K562 (cell line): ENCODE measurements around the gene UPF2. TPM values are rescaled to one million over a fixed set of nuclear protein-coding genes. Genes with fewer than 3 reads are reported as not detected.

ENCODE experiments used
- EP400 ChIP-seq: fragments of 450-650 bp; IDR thresholded peaks from 2 replicates; pipeline ENCODE4 v1.6.1; 2017; ENCODE audit warnings: antibody characterized with exemption, mild to moderate bottlenecking, moderate library complexity
- FOXJ3 ChIP-seq: sonication (generic); formaldehyde crosslinking; IDR thresholded peaks from 2 replicates; pipeline ENCODE4 v1.4.0; 2020; ENCODE audit warnings: mild to moderate bottlenecking, missing genetic modification reagents
- GTF2F1 ChIP-seq: IDR thresholded peaks from 2 replicates; pipeline ENCODE4 v1.6.1; 2011; ENCODE audit warnings: low read depth, low read length, improper control_type of control experiment
- HMG20A ChIP-seq: fragments of 450-650 bp; formaldehyde crosslinking; conservative IDR thresholded peaks from 2 replicates; pipeline ENCODE4 v1.4.0; 2020; ENCODE audit warnings: mild to moderate bottlenecking, mixed read lengths
- HNRNPH1 ChIP-seq: fragments of 200-400 bp; formaldehyde crosslinking; optimal IDR thresholded peaks from 2 replicates; pipeline ENCODE3; 2017; ENCODE audit warnings: low read depth, mild to moderate bottlenecking, low read length, moderate library complexity
- MXI1 ChIP-seq: IDR thresholded peaks from 2 replicates; pipeline ENCODE4 v1.6.1; 2011; ENCODE audit warnings: low read depth, mild to moderate bottlenecking, improper control_type of control experiment, low read length
- NFXL1 ChIP-seq: fragments of 450-650 bp; formaldehyde crosslinking; IDR thresholded peaks from 2 replicates; pipeline ENCODE4 v1.4.0; 2021; ENCODE audit warnings: mild to moderate bottlenecking
- PTTG1 ChIP-seq: fragments of 450-650 bp; IDR thresholded peaks from 2 replicates; pipeline ENCODE4 v1.6.1; 2016; ENCODE audit warnings: low read depth, mild to moderate bottlenecking, missing genetic modification characterization, missing compliant biosample characterization
- ZNF133 ChIP-seq: fragments of 250-450 bp; sonication (Bioruptor Pico); IDR thresholded peaks from 2 replicates; pipeline ENCODE4 v1.4.0; 2020; ENCODE audit warnings: mild to moderate bottlenecking
- ZNF175 ChIP-seq: fragments of 200-800 bp; sonication (Bioruptor generic); IDR thresholded peaks from 2 replicates; pipeline ENCODE4 v1.6.1; 2016; ENCODE audit warnings: low read depth, mild to moderate bottlenecking, missing genetic modification characterization, missing compliant biosample characterization
- ZNF586 ChIP-seq: fragments of 450-650 bp; formaldehyde crosslinking; conservative IDR thresholded peaks from 2 replicates; pipeline ENCODE4 v1.4.0; 2020; ENCODE audit warnings: mild to moderate bottlenecking, moderate library complexity
- ZNF830 ChIP-seq: fragments of 250-450 bp; sonication (Bioruptor Pico); IDR thresholded peaks from 2 replicates; pipeline ENCODE4 v1.5.0; 2021; ENCODE audit warnings: mild to moderate bottlenecking
- polyA plus RNA-seq, 8 experiments: library from polyadenylated mRNA; depleted of rRNA in 4 of 8; stranded (reverse) in 5 of 8; unstranded in 3 of 8; fragments of >200 nt; fragmentation: Nextera tagmentation in 2 of 8; fragmentation: Illumina TruSeq in 1 of 8; extraction: Ambion mirVana in 2 of 8; extraction: Trizol in 1 of 8; gene quantifications; 2 replicates each; pipeline versions ENCODE4 v1.2.1 to v1.2.3, GENCODE V29; 2011 to 2014; ENCODE audit warnings: inconsistent platforms in 1 of 8, missing spikeins in 1 of 8
- total RNA-seq, 7 experiments: library from RNA; depleted of rRNA in 6 of 7; stranded (reverse); fragments of >200 nt in 6 of 7; fragmentation: Illumina TruSeq in 2 of 7; extraction: Trizol in 2 of 7; gene quantifications; 2 replicates each; pipeline versions ENCODE4 v1.2.1 to v1.2.3, GENCODE V29; 2011 to 2021; ENCODE audit warnings: low replicate concordance in 1 of 7
- TF ChIP-seq, protein P1 (sequence below): fragments of 250-450 bp; sonication (Bioruptor Pico); IDR thresholded peaks from 2 replicates; pipeline ENCODE4 v1.6.1; 2021; ENCODE audit warnings: mild to moderate bottlenecking
- TF ChIP-seq, protein P2 (sequence below): fragments of 450-650 bp; IDR thresholded peaks from 2 replicates; pipeline ENCODE4 v1.6.1; 2016; ENCODE audit warnings: mild to moderate bottlenecking, moderate library complexity
- TF ChIP-seq, protein P3 (sequence below): fragments of 450-650 bp; formaldehyde crosslinking; IDR thresholded peaks from 2 replicates; pipeline ENCODE4 v1.4.0; 2020; ENCODE audit warnings: mild to moderate bottlenecking, mixed read lengths

The UPF2 gene
- total and polyA plus RNA-seq, 9 of the 15 experiments (the other 6 are each of a cell fraction or from before 2014, with no cell fraction given), result 13.9 to 37.7 (median 23.7) TPM

DNA sequence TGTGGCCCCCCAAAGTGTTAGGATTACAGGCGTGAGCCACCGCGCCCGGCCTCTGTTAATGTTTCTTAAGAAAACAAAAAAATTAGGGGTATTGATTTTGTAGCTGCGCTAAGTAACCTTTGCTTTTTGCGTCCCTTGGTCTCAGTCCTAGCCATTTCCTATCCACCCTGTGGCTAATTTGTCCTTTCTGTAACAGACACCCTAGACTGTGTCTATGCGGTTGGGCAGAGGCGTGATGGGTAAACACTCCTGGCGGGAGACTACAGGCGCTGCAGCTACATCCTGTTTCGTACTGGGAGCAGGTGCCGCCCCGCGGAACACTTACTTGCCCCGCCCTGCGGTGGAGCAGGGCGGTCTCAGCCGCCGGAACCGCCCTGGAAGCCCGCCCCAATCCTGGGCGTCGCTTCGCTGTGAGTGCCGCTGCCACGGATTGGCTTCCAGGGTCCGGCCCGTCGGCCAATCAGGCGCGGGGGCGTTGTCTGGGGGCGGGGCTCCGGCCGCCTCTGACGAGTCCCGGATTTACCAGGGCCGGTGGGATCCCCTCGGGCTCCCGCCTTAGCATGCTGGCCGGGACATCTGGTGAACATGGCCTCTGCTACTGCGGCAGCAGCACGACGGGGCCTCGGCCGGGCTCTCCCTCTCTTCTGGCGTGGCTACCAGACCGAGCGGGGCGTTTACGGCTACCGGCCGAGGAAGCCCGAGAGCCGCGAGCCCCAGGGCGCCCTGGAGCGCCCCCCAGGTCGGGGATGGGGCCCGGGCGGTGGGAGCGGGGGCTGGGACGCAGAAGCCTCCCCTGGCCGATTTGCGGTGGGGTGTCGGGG is 26.1 kb upstream of the UPF2 start, which contains the start of gene DHTKD1 (continued):
- TF ChIP-seq, protein P1, sequence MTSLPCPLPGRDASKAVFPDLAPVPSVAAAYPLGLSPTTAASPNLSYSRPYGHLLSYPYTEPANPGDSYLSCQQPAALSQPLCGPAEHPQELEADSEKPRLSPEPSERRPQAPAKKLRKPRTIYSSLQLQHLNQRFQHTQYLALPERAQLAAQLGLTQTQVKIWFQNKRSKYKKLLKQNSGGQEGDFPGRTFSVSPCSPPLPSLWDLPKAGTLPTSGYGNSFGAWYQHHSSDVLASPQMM, result no peak
- TF ChIP-seq ZNF133 (no peak), HNRNPH1 (no peak), MXI1 (peak; percentile 44; the same call in 1 of the 2 replicates), NFXL1 (no peak), EP400 (peak; percentile 50; the same call in 1 of the 2 replicates), FOXJ3 (no peak), PTTG1 (tag) (no peak), ZNF586 (CRISPR knock-in tag) (no peak), GTF2F1 (no peak), ZNF175 (CRISPR knock-in tag) (peak; percentile 60; the same call in 1 of the 2 replicates), ZNF830 (CRISPR knock-in tag) (no peak), HMG20A (no peak)
- TF ChIP-seq, protein P2, sequence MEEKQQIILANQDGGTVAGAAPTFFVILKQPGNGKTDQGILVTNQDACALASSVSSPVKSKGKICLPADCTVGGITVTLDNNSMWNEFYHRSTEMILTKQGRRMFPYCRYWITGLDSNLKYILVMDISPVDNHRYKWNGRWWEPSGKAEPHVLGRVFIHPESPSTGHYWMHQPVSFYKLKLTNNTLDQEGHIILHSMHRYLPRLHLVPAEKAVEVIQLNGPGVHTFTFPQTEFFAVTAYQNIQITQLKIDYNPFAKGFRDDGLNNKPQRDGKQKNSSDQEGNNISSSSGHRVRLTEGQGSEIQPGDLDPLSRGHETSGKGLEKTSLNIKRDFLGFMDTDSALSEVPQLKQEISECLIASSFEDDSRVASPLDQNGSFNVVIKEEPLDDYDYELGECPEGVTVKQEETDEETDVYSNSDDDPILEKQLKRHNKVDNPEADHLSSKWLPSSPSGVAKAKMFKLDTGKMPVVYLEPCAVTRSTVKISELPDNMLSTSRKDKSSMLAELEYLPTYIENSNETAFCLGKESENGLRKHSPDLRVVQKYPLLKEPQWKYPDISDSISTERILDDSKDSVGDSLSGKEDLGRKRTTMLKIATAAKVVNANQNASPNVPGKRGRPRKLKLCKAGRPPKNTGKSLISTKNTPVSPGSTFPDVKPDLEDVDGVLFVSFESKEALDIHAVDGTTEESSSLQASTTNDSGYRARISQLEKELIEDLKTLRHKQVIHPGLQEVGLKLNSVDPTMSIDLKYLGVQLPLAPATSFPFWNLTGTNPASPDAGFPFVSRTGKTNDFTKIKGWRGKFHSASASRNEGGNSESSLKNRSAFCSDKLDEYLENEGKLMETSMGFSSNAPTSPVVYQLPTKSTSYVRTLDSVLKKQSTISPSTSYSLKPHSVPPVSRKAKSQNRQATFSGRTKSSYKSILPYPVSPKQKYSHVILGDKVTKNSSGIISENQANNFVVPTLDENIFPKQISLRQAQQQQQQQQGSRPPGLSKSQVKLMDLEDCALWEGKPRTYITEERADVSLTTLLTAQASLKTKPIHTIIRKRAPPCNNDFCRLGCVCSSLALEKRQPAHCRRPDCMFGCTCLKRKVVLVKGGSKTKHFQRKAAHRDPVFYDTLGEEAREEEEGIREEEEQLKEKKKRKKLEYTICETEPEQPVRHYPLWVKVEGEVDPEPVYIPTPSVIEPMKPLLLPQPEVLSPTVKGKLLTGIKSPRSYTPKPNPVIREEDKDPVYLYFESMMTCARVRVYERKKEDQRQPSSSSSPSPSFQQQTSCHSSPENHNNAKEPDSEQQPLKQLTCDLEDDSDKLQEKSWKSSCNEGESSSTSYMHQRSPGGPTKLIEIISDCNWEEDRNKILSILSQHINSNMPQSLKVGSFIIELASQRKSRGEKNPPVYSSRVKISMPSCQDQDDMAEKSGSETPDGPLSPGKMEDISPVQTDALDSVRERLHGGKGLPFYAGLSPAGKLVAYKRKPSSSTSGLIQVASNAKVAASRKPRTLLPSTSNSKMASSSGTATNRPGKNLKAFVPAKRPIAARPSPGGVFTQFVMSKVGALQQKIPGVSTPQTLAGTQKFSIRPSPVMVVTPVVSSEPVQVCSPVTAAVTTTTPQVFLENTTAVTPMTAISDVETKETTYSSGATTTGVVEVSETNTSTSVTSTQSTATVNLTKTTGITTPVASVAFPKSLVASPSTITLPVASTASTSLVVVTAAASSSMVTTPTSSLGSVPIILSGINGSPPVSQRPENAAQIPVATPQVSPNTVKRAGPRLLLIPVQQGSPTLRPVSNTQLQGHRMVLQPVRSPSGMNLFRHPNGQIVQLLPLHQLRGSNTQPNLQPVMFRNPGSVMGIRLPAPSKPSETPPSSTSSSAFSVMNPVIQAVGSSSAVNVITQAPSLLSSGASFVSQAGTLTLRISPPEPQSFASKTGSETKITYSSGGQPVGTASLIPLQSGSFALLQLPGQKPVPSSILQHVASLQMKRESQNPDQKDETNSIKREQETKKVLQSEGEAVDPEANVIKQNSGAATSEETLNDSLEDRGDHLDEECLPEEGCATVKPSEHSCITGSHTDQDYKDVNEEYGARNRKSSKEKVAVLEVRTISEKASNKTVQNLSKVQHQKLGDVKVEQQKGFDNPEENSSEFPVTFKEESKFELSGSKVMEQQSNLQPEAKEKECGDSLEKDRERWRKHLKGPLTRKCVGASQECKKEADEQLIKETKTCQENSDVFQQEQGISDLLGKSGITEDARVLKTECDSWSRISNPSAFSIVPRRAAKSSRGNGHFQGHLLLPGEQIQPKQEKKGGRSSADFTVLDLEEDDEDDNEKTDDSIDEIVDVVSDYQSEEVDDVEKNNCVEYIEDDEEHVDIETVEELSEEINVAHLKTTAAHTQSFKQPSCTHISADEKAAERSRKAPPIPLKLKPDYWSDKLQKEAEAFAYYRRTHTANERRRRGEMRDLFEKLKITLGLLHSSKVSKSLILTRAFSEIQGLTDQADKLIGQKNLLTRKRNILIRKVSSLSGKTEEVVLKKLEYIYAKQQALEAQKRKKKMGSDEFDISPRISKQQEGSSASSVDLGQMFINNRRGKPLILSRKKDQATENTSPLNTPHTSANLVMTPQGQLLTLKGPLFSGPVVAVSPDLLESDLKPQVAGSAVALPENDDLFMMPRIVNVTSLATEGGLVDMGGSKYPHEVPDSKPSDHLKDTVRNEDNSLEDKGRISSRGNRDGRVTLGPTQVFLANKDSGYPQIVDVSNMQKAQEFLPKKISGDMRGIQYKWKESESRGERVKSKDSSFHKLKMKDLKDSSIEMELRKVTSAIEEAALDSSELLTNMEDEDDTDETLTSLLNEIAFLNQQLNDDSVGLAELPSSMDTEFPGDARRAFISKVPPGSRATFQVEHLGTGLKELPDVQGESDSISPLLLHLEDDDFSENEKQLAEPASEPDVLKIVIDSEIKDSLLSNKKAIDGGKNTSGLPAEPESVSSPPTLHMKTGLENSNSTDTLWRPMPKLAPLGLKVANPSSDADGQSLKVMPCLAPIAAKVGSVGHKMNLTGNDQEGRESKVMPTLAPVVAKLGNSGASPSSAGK, result peak; percentile 63; the same call in 1 of the 2 replicates
- TF ChIP-seq, protein P3, sequence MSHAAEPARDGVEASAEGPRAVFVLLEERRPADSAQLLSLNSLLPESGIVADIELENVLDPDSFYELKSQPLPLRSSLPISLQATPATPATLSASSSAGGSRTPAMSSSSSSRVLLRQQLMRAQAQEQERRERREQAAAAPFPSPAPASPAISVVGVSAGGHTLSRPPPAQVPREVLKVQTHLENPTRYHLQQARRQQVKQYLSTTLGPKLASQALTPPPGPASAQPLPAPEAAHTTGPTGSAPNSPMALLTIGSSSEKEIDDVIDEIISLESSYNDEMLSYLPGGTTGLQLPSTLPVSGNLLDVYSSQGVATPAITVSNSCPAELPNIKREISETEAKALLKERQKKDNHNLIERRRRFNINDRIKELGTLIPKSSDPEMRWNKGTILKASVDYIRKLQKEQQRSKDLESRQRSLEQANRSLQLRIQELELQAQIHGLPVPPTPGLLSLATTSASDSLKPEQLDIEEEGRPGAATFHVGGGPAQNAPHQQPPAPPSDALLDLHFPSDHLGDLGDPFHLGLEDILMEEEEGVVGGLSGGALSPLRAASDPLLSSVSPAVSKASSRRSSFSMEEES (CRISPR knock-in tag), result no peak
